HG02884 (cell line): ENCODE data around the gene PRKN.
"Not testable (repeated sequence)": the region's sequence is repeated elsewhere in the genome, so short reads cannot be mapped to it uniquely, and the experiment has no call there.

Experiments
- ATAC-seq: cut with Tn5 transposase; IDR thresholded peaks from one replicate; pipeline ENCODE4 v1.9.1; 2021; ENCODE audit warnings: mild to moderate bottlenecking, moderate library complexity; ENCODE audit not compliant: unreplicated experiment

The PRKN gene

GRCh38 chr6:161354276-161354840 lies 1373.2 kb downstream of the PRKN start:
- no peak for ATAC-seq

DNA sequence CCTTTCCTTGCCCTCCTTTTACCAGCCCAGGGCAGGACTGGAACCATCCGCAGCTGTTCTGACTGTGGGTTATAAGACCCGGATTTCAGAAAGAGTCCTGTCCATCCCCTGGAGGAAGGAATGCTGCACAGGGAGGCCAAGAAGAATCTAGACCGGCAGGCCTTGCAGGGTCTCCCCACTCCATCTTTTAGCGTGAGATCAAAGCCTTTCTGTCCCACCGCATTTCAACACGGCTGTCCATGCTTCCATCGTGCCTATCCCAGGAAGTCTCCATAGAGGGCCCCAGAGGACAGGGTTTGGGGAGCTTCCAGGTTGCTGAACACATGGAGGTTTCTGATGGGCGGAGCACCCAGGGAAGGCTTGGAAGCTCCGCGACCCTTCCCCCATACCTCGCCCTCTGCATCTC lies 1374.4 kb downstream of the PRKN start:
- no peak for ATAC-seq

GRCh38 chr6:161351858-161352257 lies 1375.7 kb downstream of the PRKN start:
- ATAC-seq: no peak

- ATAC-seq: no peak
These were observed 1377.7 kb downstream of the PRKN start for GRCh38 chr6:161349886-161350285.

GRCh38 chr6:161348628-161348994 lies 1379.0 kb downstream of the PRKN start:
- no peak for ATAC-seq

GRCh38 chr6:161347988-161348627 lies 1379.5 kb downstream of the PRKN start:
- ATAC-seq: no peak

DNA sequence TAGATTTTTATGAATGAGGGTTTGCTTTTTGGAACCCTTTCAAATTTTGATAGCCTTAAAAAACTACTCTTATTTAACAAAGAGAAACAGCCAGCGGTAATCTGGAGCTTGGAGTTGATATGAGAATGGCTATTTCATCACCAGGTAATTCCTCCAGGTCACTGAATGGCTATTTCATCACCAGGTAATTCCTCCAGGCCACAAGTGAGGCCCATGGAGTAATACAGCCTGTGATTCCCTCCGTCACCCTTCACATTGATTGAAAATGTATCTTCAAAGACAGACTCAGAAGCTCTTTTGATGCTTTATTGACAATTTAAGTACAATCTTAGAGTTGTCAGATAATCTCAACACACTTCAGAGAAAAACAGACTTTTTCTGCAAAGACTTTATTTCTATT lies 1380.4 kb downstream of the PRKN start:
- ATAC-seq: no peak

DNA sequence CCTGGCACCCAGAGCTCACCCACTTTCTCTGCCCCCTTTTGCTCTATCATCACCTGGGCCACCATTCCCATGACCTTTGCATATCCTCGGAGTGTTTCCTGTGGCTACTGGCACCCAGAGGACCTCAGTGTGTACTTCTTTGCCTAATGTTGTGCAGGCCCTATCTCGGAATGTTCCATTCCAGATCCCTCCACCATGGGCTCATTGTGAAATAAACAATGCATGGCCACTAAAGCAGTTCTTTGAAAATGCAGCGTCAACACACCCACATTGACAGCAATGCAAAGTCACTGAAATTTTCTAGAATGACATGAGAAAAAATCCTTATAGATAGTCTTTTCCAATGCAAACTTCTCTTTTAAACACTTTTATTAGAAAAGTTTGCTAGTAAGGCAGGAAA lies 1380.8 kb downstream of the PRKN start:
- no peak for ATAC-seq

- ATAC-seq: no peak
These were observed 1382.9 kb downstream of the PRKN start for GRCh38 chr6:161344626-161345025.

DNA sequence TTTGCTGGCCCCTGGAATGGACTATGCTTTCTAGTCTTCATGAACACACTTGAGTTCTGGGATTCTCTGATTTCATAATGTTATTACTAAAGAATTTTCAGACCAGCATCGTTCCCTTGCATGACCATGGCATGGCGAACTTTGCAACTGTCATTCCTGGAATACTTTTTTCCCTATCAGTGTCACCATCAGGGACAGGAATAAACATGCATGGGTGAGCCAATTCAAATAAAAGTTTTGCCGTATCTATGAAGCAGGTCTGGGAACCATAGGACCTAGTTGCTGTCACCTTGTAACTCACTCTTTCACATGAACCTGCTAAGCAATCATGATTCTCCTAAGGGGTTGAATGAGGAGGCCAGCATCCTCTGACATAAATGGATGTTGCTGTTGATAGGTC lies 1385.5 kb downstream of the PRKN start:
- no peak for ATAC-seq

DNA sequence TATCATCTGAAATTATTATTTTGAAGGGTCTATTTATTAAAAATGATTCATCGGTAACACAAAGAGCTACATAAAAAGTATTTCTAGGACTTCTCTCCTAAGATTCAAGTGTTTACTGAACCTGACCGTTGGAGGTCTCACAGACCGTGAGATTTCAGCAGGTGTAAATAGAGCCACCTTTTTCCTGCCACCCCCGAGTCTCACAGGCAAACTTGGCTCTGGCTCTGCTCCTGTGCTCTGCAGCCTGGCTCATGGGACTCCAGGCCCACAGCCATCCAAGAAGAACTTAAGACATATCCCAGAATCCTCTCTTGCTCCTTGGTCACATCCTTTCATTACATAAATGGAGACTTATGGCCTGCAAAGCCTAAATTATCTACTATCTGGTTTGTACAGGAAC lies 1385.9 kb downstream of the PRKN start:
- no peak for ATAC-seq

DNA sequence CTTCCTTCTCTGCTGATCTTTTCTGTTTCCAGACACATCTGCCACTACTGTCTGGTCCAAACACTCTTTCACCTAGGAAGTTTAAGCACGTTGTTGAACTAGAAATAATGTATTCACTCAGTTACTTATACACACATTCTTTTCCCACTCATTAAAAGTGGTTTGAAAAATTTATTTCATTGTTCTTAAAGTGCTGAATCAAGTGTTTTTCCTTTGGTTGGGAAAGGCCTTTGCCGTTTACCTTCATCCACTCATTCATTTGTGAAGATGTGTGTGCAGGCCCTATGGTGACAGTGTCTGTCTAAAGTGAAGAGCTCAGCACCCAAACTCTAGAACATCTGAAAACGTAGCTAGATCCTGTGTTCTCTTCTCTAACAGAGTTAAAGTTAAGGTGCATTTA lies 1389.6 kb downstream of the PRKN start:
- no peak for ATAC-seq

DNA sequence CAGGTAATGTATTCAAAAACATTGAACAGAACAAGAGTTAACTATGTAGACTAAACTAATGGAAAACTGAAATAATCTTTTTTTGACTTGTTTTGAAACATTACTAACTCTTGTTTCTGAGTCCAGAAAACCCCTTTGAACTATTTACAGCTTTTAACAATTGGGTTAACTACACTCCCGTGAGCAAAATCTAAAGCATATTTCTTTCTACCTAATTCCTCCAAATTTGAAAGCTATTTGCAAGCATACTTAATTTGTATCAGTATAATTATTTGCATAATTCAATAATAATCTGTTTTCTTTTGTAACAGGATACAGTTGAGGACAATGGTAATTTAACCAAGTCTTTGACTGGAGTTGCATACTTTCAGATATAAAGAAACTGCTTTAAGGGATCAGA lies 1391.1 kb downstream of the PRKN start:
- ATAC-seq: no peak

DNA sequence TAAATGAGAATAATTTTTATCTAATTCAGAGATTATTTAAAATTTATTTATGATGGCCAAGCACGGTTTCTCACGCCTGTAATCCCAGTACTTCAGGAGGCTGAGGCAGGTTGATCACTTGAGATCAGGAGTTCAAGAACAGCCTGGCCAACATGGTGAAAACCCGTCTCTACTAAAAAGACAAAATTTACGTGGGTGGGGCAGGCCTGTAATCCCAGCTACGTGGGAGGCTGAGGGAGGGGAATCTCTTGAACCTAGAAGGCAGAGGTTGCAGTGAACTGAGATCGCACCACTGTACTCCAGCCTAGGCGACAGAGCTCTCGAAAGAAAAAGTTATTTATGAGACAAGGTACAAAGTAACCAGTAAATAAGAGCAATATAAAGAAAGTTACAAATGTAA lies 1394.2 kb downstream of the PRKN start:
- no peak for ATAC-seq

- ATAC-seq: not testable (repeated sequence)
These were observed 1396.0 kb downstream of the PRKN start for GRCh38 chr6:161331402-161332081.

DNA sequence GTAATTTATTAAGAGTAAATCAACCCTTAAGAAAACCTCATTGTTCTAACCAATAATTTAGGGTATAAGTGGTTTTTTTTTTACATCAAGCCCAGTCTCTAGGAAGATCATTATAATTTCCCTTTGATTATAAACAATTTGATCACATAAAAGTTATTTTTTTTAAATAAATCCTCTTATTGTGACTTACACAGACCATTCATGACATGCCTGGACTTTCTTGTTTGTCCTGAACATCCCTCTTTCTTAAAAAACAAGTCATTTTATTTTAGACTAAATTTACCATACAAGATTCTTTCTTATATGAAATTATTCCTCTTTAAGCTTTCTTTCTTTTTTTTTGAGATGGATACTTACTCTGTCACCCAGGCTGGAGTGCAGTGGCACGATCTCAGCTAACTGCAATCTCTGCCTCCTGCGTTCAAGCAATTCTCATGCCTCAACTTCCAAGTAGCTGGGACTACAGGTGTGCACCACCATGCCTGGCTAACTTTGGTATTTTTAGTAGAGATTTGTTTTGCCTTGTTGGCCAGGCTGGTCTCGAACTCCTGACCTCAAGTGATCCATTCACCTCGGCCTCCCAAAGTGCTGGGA lies 1400.1 kb downstream of the PRKN start:
- ATAC-seq: no peak

GRCh38 chr6:161319231-161319630 lies 1408.3 kb downstream of the PRKN start:
- ATAC-seq: no peak

- no peak for ATAC-seq
These were observed 1409.1 kb downstream of the PRKN start for GRCh38 chr6:161318456-161318855.

GRCh38 chr6:161316531-161316930 lies 1411.0 kb downstream of the PRKN start:
- ATAC-seq: no peak

GRCh38 chr6:161315246-161315917 lies 1412.2 kb downstream of the PRKN start:
- ATAC-seq: not testable (repeated sequence)

- ATAC-seq: not testable (repeated sequence)
These were observed 1412.9 kb downstream of the PRKN start for GRCh38 chr6:161314541-161315245.
